Measurements from ENCODE around the gene SPTBN4.

Gene SPTBN4

GRCh38 chr19:40549007-40549708 lies 82.4 kb downstream of the SPTBN4 start:
- peak; percentile 67 for TF ChIP-seq CTCF (IDR thresholded peaks at IDR 0.05)

- TF ChIP-seq CTCF (IDR thresholded peaks at IDR 0.05), result no peak
These were observed 84.2 kb downstream of the SPTBN4 start for GRCh38 chr19:40550951-40551350.

GRCh38 chr19:40552848-40553247 lies 86.0 kb downstream of the SPTBN4 start:
- TF ChIP-seq CTCF (IDR thresholded peaks at IDR 0.05), result no peak

GRCh38 chr19:40553885-40554857 lies 87.4 kb downstream of the SPTBN4 start:
- TF ChIP-seq CTCF (IDR thresholded peaks at IDR 0.05), result no peak

GRCh38 chr19:40555978-40556689 lies 89.3 kb downstream of the SPTBN4 start:
- TF ChIP-seq CTCF (IDR thresholded peaks at IDR 0.05), result no peak

- TF ChIP-seq CTCF (IDR thresholded peaks at IDR 0.05), result no peak
These were observed 90.2 kb downstream of the SPTBN4 start for GRCh38 chr19:40556953-40557530.

- no peak for TF ChIP-seq CTCF (IDR thresholded peaks at IDR 0.05)
These were observed 92.6 kb downstream of the SPTBN4 start for GRCh38 chr19:40559394-40559793.

Data from LNCAP (cell line).